A172 (cell line): ENCODE measurements around the gene BORCS8. TPM values are rescaled to one million over a fixed set of nuclear protein-coding genes. Genes with fewer than 3 reads are reported as not detected.

Experiments used
- DNase-seq: peaks from one replicate; pipeline ENCODE4 v3.0.0-alpha.2; 2015; ENCODE audit warnings: low spot score
- total RNA-seq: library from RNA; depleted of rRNA; stranded (reverse); fragments of >200 nt; shearing (Covaris generic); gene quantifications from 2 replicates; pipeline ENCODE4 v1.2.3, GENCODE V29; 2014

The BORCS8 gene
- total RNA-seq, 1 experiment from 2014 or later = 25.6 TPM

DNA sequence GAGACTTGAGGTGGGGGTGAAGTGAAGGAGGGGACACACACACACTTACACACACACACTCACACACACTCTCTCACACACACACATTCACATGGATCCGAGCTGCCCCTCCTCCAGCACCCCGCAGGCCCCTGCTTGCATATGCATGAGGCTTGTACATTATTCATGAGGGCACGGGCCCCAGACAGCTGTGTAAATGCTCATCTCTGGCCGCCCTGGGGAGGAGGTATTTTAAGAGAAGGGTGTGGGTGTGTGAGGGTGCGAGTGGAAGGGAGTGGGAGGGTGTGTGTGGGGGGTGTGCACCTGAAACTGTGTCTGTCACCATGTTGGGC, 22.2 kb upstream of the BORCS8 start:
- DNase-seq = no peak

GRCh38 chr19:19213426-19214158, 21.6 kb upstream of the BORCS8 start:
- DNase-seq = no peak

GRCh38 chr19:19212916-19213315, 21.0 kb upstream of the BORCS8 start:
- no peak for DNase-seq

DNA sequence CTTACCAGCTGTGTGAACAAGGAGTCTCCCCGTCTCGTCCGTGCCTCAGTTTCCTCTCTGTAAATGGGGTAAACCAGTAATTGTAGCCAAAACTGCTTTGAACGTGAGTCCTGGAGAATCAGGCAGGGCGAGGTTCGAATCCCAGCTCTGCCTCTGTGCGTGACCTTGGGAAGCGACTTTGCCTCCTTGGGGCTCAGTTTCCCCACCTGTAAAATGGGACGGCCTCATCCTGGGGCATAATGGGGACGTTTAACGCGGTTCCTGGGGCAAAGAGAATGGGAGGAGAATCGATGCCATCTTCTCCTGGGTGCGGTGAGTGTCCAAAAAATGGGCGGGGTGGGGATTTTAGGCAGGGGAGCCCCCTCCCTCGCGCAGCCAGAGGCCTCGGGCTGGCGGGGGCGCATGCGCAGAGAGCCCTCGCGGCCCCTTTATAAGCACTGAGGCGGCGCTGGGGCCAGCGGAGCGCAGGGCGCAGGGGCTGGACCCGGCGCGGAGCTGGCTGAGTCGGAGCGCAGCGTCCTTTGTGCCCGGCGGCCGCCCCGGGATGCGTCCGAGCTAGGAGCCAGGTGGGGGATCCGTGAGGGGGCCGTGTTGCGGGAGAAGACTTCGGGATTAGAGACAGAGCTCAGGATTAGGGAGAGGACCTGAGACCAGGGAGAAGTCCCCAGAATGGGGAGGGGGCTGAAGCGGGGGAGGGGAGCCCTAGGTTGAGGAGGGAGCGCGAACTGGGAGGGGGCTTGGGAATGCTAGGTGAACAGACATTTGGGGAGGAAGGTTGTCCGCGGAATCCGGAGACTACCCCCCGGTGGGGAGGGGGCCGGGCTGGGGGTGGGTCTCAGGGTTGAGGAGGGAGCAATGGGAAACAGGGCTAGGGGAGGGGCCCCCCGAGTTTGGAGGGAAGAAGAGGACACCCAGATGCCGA, 19.8 kb upstream of the BORCS8 start, which contains the start of gene NCAN:
Gene NCAN, plus strand, starts transcription at position 460 of the 922 bp plus-strand sequence. CDS start 4,996 bp downstream, outside the sequence.
- no peak for DNase-seq

DNA sequence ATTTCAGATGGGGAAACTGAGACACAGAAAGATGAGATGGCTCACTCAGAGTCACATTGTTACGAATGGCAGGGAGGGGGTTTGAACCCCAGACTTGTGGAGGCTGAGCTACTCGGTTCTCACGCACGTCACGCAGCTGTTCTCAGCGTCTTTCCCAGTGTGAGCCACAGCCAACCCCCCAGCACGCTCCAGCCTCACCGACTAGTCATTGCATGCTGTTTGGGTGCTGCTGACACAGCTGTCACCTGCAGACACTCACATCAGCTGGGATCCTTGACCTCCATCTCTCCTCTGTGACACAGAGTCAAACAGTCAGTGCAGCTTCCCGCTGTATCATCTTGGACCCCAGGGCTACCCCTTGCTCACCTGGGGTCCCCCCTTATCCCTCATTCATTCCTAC, 17.4 kb upstream of the BORCS8 start:
- no peak for DNase-seq

GRCh38 chr19:19207637-19208572, 16.0 kb upstream of the BORCS8 start:
- DNase-seq = no peak

DNA sequence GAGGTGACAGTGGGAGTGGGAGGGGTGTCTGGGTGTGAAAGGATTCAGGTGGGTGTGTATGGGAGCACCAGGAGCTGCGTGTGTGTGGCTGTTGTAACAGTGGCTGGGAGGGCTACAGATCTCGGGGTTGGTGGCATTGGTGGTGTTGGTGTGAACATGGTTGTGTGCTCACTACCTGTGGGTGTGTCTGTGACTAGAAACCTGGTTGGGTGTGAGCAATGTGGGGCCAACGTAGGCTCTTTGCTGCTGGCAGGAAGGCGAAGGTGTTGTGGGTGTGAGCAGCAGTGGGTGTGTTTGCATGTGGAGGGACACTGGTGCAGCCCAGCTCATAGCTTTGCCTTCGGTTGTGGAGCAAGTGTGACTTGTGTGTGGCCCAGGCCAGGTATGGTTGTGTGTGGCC, 15.0 kb upstream of the BORCS8 start:
- DNase-seq = no peak

- no peak for DNase-seq
Measured at GRCh38 chr19:19205416-19206410, 13.8 kb upstream of the BORCS8 start.

GRCh38 chr19:19204181-19204580, 12.2 kb upstream of the BORCS8 start:
- DNase-seq = no peak

- DNase-seq = peak; percentile 85
Measured at GRCh38 chr19:19203012-19203856, 11.3 kb upstream of the BORCS8 start, which contains the start of gene NR2C2AP. Gene NR2C2AP (minus strand): TSS chr19:19203414. CDS start chr19:19203060, 354 bp downstream.

DNA sequence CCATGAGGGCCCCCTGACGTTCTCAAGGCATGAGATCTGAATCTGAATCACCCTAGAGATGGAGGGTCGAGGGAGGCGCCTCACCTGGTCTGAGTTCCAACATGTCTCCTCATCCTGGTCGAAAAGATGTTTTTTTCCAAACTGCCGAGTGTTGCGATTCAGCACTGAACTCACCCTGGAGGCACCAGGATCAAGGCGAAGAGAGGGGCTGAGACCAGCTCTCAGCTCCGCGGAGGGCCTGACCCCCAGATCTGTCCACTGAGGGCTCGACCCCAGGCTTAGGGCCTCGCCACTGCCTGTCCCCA, 10.7 kb upstream of the BORCS8 start:
- no peak for DNase-seq

DNA sequence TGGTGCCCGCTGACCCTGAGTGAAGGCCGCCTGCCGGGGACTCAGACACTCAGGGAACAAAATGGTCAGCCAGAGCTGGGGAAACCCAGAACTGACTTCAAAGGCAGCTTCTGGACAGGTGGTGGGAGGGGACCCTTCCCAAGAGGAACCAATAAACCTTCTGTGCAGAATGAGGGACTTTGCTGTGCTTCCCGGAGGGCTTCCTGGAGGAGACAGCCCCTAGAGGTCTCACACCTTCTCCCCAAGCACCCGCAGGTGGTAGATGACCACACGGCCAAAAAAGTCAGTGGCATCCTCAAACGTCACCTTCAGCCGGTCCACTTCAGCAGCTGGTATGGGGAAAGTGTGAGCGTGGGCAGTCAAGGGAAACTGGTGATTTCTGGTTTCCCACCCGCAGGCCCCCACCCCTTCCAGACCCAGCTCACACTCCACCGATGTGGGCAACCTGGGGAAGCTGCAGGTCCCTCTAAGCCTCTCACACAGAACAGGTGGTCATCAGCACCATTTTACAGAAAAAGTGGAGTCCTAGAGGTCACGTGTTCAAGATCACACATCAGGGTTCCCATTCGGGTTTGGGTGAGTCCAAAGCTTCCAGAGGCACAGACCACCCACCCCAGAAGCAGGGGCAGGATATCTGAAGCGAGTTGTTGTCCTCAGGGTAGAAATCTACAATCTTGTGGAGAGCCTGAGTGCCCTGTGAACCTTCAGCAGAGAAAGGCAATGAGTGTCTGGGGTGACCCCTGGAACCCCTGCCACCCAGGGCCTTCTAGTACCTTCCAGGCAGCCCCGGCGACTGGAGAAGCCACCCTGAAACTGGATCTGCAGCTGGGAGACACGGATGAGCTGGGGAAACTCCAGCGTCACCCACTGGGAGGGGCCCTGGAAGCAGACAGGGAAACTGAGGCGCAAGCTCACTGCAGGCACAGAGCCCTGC, 10.0 kb upstream of the BORCS8 start:
- no peak for DNase-seq

- no peak for DNase-seq
Measured at GRCh38 chr19:19193926-19194325, 2.0 kb upstream of the BORCS8 start.

DNA sequence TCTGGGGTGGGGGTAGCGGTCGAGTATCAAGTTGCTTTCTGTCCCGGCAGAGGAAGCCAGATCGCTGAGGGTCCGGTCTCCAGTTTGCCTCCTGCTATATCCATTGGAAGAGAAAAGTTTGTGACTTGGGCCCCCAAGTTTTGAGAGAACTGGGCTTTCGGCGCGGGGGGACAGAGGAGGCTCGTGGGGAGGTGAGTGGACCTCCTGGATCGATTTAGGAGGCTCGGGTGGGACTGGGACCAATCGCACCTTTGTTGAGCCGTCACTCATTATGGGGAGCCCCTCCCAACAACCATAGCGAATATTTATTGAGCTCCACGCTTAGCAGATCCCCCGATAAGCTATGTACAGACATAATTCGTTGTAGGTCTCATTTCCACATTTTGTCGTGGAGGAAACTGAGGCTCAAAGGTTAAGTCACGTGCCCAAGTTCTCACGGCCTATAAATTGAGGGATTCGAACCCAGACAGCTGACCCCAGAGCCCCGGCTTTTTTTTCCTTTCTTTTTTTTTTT, 1.0 kb upstream of the BORCS8 start:
- DNase-seq = no peak

DNA sequence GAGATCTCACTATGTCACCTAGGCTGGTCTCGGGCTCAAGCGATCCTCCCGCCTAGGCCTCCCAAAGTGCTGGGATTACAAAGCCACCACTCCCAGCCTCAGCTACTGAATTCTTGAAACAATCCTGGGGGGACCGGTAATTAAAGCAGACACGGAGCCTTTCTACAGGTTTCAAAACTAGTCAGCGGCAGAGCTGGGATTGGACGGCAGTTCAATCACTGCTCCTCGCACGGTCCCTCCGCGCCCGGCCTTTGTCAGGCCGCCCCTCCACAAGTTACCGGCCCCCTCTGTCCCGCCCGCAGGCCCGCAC, 229 bp downstream of the BORCS8 start:
- DNase-seq = no peak

- no peak for DNase-seq
Measured at GRCh38 chr19:19186742-19187141, 5.2 kb downstream of the BORCS8 start.

- DNase-seq = peak; percentile 39
Measured at GRCh38 chr19:19185853-19186740, 5.9 kb downstream of the BORCS8 start.
